NCI-H1436 treated with DMSO at 0.1 percent for 48 hours (cell line): ENCODE data around the gene HIVEP3.

Source experiments
- DNase-seq: peaks from one replicate; lab custom pipeline; 2025; lab: John Stamatoyannopoulos, UW

HIVEP3 gene

GRCh38 chr1:41733021-41733420 lies 185.7 kb downstream of the HIVEP3 start:
- DNase-seq, result no peak

- DNase-seq, result no peak
These were observed 187.1 kb downstream of the HIVEP3 start for GRCh38 chr1:41731516-41732030.

GRCh38 chr1:41730806-41731205 lies 187.9 kb downstream of the HIVEP3 start:
- no peak for DNase-seq

GRCh38 chr1:41728403-41729202 lies 190.1 kb downstream of the HIVEP3 start:
- DNase-seq, result no peak

- no peak for DNase-seq
These were observed 191.0 kb downstream of the HIVEP3 start for GRCh38 chr1:41727749-41728115.

- DNase-seq, result no peak
These were observed 191.6 kb downstream of the HIVEP3 start for GRCh38 chr1:41726899-41727748.

- DNase-seq, result no peak
These were observed 192.4 kb downstream of the HIVEP3 start for GRCh38 chr1:41726292-41726691.

- no peak for DNase-seq
These were observed 193.8 kb downstream of the HIVEP3 start for GRCh38 chr1:41724926-41725325.

- DNase-seq, result no peak
These were observed 194.5 kb downstream of the HIVEP3 start for GRCh38 chr1:41724248-41724647.

GRCh38 chr1:41723786-41724185 lies 194.9 kb downstream of the HIVEP3 start:
- no peak for DNase-seq

GRCh38 chr1:41722184-41722583 lies 196.5 kb downstream of the HIVEP3 start:
- no peak for DNase-seq

GRCh38 chr1:41720861-41721410 lies 197.8 kb downstream of the HIVEP3 start:
- no peak for DNase-seq

GRCh38 chr1:41719590-41719989 lies 199.1 kb downstream of the HIVEP3 start:
- no peak for DNase-seq

GRCh38 chr1:41719128-41719527 lies 199.6 kb downstream of the HIVEP3 start:
- no peak for DNase-seq

GRCh38 chr1:41718497-41718896 lies 200.2 kb downstream of the HIVEP3 start:
- no peak for DNase-seq

GRCh38 chr1:41716188-41717130 lies 202.3 kb downstream of the HIVEP3 start:
- no peak for DNase-seq

GRCh38 chr1:41715441-41716095 lies 203.2 kb downstream of the HIVEP3 start:
- DNase-seq, result no peak

GRCh38 chr1:41714638-41715389 lies 203.9 kb downstream of the HIVEP3 start:
- DNase-seq, result no peak

- DNase-seq, result no peak
These were observed 205.0 kb downstream of the HIVEP3 start for GRCh38 chr1:41713557-41714327.
